ENCODE measurements around the gene TBC1D17.

TBC1D17 gene

GRCh38 chr19:49887037-49887664 is 9.6 kb downstream of the TBC1D17 start:
- H3K27ac ChIP-seq (ENCODE audit: low read length) = peak overlapping the region; percentile 78
- no peak for TF ChIP-seq CTCF (IDR thresholded peaks at IDR 0.05; ENCODE audit: low read depth, low read length)
- TF ChIP-seq EZH2phosphoT487 (IDR thresholded peaks at IDR 0.05; ENCODE audit: low read depth) = no peak
- peaks cover 28% of the 10 kb centered on the region for H4K20me1 ChIP-seq (ENCODE audit: insufficient read depth, low read length)
- H3K36me3 ChIP-seq (replicated peaks; ENCODE audit: low read depth, low read length) = peaks cover 60% of the 10 kb centered on the region
- H3K9me3 ChIP-seq (ENCODE audit: insufficient read depth, low read length) = no peaks in the 10 kb centered on the region
- H3K4me2 ChIP-seq (ENCODE audit: low read length) = peak overlapping the region; percentile 56
- peak overlapping the region; percentile 40; the same call in 1 of the 2 replicates for H3K4me3 ChIP-seq (ENCODE audit: low read length)
- no peaks in the 10 kb centered on the region; the same call in 1 of the 2 replicates for H3K79me2 ChIP-seq (ENCODE audit: low read length)
- no peak overlapping the region for H2AFZ ChIP-seq (ENCODE audit: low read depth, low read length)
- peaks cover 45% of the 10 kb centered on the region for H3K4me1 ChIP-seq (ENCODE audit: low read length)
- H3K27me3 ChIP-seq (ENCODE audit: low read depth, low read length) = no peaks in the 10 kb centered on the region
- no peak overlapping the region; the same call in 1 of the 2 replicates for H3K9ac ChIP-seq (ENCODE audit: low read length)

- no peaks in the 10 kb centered on the region for H3K9me3 ChIP-seq (ENCODE audit: insufficient read depth, low read length)
- no peaks in the 10 kb centered on the region for H3K27me3 ChIP-seq (ENCODE audit: low read depth, low read length)
- H3K4me3 ChIP-seq (ENCODE audit: low read length) = peak overlapping the region; percentile 40
- peaks cover 52% of the 10 kb centered on the region for H3K4me1 ChIP-seq (ENCODE audit: low read length)
- peaks cover 7% of the 10 kb centered on the region for H3K79me2 ChIP-seq (ENCODE audit: low read length)
- H3K9ac ChIP-seq (ENCODE audit: low read length) = peak overlapping the region; percentile 12; the same call in 1 of the 2 replicates
- H3K36me3 ChIP-seq (replicated peaks; ENCODE audit: low read depth, low read length) = peaks cover 61% of the 10 kb centered on the region
- peak overlapping the region; percentile 78 for H3K27ac ChIP-seq (ENCODE audit: low read length)
- no peak overlapping the region for H2AFZ ChIP-seq (ENCODE audit: low read depth, low read length)
- H4K20me1 ChIP-seq (ENCODE audit: insufficient read depth, low read length) = peaks cover 34% of the 10 kb centered on the region
- H3K4me2 ChIP-seq (ENCODE audit: low read length) = peak overlapping the region; percentile 56
- no peak for TF ChIP-seq CTCF (IDR thresholded peaks at IDR 0.05; ENCODE audit: low read depth, low read length)
- no peak for TF ChIP-seq EZH2phosphoT487 (IDR thresholded peaks at IDR 0.05; ENCODE audit: low read depth)
Measured at GRCh38 chr19:49887665-49888509, 10.4 kb downstream of the TBC1D17 start.

GRCh38 chr19:49888510-49888824 is 11.0 kb downstream of the TBC1D17 start:
- Histone ChIP-seq H3K4me1 (ENCODE audit: low read length) (peaks cover 58% of the 10 kb centered on the region), H3K27ac (ENCODE audit: low read length) (peak overlapping the region; percentile 78), H3K9me3 (ENCODE audit: insufficient read depth, low read length) (no peaks in the 10 kb centered on the region), H3K4me2 (ENCODE audit: low read length) (peak overlapping the region; percentile 56), H2AFZ (ENCODE audit: low read depth, low read length) (no peak overlapping the region), H3K9ac (ENCODE audit: low read length) (peak overlapping the region; percentile 13; the same call in 1 of the 2 replicates), H4K20me1 (ENCODE audit: insufficient read depth, low read length) (peaks cover 40% of the 10 kb centered on the region), H3K79me2 (ENCODE audit: low read length) (peaks cover 12% of the 10 kb centered on the region), H3K36me3 (replicated peaks; ENCODE audit: low read depth, low read length) (peaks cover 61% of the 10 kb centered on the region), H3K27me3 (ENCODE audit: low read depth, low read length) (no peaks in the 10 kb centered on the region), H3K4me3 (ENCODE audit: low read length) (peak overlapping the region; percentile 32)
- no peak for TF ChIP-seq EZH2phosphoT487 (IDR thresholded peaks at IDR 0.05; ENCODE audit: low read depth)

- Histone ChIP-seq H3K4me1 (ENCODE audit: low read length) (peaks cover 63% of the 10 kb centered on the region), H3K9ac (ENCODE audit: low read length) (no peak overlapping the region), H4K20me1 (ENCODE audit: insufficient read depth, low read length) (peaks cover 41% of the 10 kb centered on the region)
Measured at GRCh38 chr19:49889038-49889686, 11.7 kb downstream of the TBC1D17 start.

More at GRCh38 chr19:49889038-49889686, 11.7 kb downstream of the TBC1D17 start:
- H3K27me3 ChIP-seq (ENCODE audit: low read depth, low read length) = no peaks in the 10 kb centered on the region
- peak overlapping the region; percentile 56 for H3K4me2 ChIP-seq (ENCODE audit: low read length)
- peak overlapping the region; percentile 78 for H3K27ac ChIP-seq (ENCODE audit: low read length)
- peaks cover 17% of the 10 kb centered on the region for H3K79me2 ChIP-seq (ENCODE audit: low read length)
- H3K9me3 ChIP-seq (ENCODE audit: insufficient read depth, low read length) = no peaks in the 10 kb centered on the region
- H2AFZ ChIP-seq (ENCODE audit: low read depth, low read length) = no peak overlapping the region
- H3K36me3 ChIP-seq (replicated peaks; ENCODE audit: low read depth, low read length) = peaks cover 58% of the 10 kb centered on the region
- H3K4me3 ChIP-seq (ENCODE audit: low read length) = peak overlapping the region; percentile 32
- TF ChIP-seq CTCF (IDR thresholded peaks at IDR 0.05; ENCODE audit: low read depth, low read length) (no peak), EZH2phosphoT487 (IDR thresholded peaks at IDR 0.05; ENCODE audit: low read depth) (no peak)
